Measurements from ENCODE around the gene CNTROB. TPM values are rescaled to one million over a fixed set of nuclear protein-coding genes. Genes with fewer than 3 reads are reported as not detected.
"Not testable (repeated sequence)": the region's sequence is repeated elsewhere in the genome, so short reads cannot be mapped to it uniquely, and the experiment has no call there.

CNTROB gene
- total RNA-seq, 1 experiment from 2014 or later, result 28.7 TPM

DNA sequence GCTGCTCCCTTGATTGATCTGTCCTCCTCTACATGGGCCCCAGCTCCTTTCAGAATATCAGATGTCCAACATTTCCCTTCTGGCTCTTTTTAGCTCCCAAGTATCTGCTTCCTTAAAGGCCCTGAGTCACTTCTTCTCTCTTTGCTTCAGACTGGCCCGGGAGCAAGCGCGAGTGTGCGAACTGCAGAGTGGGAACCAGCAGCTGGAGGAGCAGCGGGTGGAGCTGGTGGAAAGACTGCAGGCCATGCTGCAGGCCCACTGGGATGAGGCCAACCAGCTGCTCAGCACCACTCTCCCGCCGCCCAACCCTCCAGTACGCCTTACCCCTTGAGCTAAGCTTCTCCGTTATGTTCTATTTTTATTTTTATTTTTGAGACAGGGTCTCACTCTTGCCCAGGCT, 12.3 kb downstream of the CNTROB start:
- DNase-seq (ENCODE audit: low read depth), result no peak

DNA sequence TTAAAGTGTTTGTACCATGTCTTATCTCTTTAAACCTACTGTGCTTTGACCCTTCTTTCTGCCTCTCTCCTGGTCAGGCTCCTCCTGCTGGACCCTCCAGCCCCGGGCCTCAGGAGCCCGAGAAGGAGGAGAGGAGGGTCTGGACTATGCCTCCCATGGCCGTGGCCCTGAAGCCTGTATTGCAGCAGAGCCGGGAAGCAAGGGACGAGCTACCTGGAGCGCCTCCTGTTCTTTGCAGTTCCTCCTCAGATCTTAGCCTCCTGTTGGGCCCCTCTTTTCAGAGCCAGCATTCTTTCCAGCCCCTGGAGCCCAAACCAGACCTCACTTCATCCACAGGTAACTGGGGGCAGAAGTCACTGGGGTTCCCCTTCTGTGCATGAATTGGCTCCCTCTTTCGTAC, 13.6 kb downstream of the CNTROB start:
- no peak for DNase-seq (ENCODE audit: low read depth)

DNA sequence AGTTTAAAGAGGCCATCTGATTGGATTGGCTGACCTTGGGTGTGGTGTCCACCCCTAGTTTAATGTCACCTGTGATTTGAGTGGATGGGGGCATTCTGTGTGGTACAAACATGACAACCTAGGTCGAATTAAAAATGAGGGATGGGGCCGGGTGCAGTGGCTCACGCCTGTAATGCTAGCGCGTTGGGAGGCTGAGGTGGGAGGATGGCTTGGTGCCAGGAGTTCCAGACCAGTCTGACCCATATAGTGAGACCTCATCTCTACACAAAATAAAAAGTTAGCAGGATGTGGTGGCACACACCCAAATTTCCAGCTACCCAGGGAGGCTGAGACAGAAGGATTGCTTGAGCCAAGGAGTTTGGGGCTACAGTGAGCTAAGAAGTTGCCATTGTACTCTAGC, 14.4 kb downstream of the CNTROB start:
- no peak for DNase-seq (ENCODE audit: low read depth)

DNA sequence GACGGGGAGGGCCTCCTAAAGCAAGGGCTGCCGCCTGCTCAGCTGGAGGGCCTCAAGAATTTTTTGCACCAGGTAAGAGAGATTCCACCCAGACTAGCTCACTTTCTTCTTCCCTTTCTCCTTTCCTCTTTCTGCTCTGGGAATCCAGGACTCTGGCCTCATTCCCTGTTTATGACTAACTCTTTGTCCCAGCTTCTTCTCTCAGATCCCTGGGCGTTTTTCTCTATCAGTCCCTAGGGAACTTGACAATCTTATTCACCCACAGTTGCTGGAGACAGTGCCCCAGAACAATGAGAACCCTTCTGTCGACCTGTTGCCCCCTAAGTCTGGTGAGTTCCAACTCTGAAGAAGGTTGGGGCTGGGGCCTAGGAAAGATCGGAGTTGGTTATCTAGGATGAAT, 15.6 kb downstream of the CNTROB start:
- DNase-seq (ENCODE audit: low read depth), result no peak

DNA sequence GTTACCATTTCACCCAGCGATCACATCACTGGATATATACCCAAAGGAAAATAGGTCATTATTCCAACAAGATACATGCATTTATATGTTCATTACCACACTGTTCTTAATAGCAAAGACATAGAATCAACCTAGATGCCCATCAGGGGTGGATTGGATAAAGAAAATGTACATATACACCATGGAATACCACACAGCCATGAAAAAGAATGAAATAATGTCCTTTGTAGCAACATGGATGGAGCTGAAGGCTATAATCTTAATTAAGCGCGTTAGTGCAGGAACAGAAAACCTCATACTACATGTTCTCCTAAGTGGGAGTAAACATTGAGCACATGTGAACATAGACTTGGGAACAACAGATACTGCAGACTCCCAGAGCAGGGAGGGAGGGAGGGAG, 18.6 kb downstream of the CNTROB start:
- no peak for DNase-seq (ENCODE audit: low read depth)

DNA sequence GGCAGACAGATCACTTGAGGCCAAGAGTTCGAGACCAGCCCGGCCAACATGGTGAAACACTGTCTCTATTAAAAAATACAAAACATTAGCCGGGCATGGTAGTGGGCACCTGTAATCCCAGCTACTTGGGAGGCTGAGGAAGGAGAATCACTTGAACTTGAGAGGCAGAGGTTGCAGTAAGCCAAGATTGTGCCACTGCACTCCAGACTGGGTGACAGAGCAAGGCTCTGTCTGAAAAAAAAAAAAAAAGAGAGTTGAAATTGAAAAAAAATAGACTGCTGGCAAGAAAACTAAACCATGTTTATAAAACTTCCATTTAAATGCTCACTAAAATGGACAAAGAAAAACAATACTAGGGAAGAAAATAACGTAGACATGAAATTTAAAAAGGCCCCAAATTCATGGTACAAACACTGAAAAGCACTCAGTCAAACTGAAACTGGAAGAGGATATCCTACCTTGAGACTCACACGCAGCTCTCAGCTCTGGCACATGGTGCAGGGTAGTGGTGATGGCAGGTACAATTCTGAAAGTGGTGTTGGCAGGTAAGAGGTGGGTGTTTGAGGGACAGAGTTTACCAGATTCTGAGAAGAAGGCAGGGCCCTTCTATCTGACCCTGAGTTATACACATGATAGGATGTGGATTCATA, 19.3 kb downstream of the CNTROB start:
- DNase-seq (ENCODE audit: low read depth), result no peak

DNA sequence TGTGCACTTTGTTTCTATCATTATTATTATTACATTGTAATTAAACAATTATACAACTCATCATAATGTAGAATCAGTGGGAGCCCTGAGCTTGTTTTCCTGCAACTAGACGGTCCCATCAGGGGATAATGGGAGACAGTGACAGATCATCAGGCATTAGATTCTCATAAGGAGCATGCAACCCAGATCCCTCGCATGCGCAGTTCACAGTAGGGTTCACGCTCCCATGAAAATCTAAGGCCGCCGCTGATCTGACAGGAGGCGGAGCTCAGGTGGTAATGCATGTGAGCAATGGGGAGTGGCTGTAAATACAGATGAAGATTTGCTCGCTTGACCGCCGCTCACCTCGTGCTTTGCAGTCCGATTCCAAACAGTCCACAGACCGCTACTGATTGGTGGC, 21.3 kb downstream of the CNTROB start:
- not testable (repeated sequence) for DNase-seq (ENCODE audit: low read depth)

DNA sequence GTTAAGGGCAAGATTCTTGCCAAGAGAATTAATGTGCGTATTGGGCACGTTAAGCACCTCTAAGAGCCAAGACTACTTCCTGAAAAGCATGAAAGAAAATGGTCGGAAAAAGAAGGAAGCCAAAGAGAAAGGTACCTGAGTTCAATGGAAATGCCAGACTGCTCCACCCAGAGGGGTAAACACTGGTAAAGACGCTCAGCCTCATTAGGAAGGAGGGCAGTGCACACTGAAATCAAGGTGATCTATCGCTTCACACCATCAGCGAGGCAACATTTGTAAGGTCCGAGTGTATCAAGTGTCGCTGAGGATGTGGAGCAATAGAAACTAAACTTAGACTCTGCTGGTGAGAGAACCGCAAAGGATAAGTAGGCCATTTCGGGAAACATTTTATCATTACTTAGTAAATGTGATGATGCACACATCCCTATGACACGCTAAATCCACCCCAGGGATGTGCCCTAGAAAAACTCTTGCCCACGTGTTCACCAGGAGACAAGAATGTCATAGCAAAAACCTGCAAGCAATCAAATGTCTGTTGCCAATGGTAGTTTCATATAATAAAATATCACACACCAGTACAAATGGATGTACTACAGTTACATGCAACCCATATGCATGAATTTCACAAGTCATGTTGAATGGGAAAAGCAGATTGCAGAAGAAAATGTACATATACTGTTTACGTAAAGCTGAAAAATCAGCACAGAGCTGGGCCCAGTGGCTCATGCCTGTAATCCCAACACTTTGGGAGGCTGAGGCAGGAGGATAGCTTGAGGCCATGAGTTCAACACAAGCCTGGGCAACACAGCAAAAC, 23.6 kb downstream of the CNTROB start:
- no peak for DNase-seq (ENCODE audit: low read depth)

DNA sequence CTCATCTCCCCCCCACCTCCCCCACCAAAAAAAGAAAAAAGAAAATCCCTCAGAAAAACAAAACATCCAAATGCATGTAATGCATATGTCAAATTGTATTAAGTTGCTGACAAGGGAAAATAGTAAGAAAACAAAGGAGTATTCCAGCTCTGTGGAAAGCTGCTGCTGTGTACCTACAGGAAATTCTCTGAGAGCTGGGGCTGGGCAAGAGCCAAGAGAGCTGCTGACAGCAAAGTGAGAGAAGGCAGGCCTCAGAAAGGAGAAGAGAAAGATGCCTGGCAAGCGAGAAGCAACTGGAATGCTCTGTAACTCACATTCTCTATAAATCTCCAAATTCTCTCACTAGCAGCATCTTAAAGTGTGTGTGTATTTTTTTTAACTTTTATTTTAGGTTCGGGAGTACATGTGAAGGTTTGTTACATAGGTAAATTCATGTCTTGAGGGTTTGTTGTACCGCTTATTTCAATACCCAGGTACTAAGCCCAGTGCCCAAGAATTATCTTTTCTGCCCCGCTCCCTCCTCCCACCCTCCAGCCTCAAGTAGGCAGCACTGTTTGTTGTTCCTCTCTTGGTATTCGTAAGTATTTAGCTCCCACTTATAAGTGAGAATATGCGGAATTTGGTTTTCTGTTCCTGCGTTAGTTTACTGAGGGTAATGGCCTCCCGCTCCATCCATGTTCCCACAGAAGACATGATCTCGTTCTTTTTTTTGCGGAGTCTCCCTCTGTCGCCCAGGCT, 24.4 kb downstream of the CNTROB start:
- DNase-seq (ENCODE audit: low read depth), result no peak

DNA sequence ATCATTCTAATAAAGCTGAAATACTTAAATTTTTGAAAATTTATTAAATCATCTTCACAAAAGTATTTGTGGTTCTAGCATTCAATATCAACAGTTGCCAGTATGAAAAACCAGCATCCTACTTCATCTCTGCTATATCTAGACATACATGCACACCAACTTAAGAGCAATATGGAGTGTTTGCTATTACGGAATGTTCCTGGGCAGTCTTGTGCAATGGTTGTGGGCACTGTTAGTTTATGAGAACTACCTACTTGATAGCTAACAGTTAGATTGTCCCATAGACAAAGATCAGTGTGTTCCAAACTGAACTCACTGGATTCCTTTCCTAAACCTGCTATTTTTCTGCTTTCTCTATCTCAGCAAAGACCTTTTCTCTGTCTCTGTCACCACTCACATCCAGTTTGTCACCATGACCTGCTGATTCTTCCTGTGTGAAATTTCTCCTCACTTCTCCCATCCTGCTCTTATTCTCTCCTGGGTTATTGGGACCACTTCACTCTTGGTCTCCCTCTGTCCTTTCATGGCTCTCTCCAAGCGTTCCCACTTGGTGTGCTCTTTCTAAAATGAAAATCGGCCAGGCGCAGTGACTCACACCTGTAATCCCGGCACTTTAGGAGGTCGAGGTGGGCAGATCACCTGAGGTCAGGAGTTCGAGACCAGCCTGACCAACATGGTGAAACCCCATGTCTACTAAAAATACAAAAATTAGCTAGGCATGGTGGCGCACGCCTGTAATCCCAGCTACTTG, 27.7 kb downstream of the CNTROB start:
- DNase-seq (ENCODE audit: low read depth), result no peak

DNA sequence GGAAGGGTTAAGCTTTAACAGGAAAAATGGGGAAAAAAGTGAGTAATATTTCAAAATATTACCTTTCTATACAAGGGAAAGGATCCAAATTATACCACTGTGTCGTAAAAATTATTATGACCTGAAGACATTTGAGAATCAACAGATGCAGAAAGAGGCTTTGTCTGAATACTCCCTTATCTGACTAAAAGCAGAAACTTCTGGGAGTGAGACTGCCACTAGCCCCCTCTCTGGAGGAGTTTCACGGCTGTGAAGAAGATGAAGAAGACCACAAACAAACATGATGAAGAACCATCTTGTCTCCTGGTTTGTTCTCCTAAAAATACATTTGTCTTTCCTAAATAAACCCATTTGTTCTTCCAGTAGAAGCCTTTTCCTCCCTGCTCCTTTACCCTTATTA, 29.4 kb downstream of the CNTROB start:
- DNase-seq (ENCODE audit: low read depth), result no peak

DNA sequence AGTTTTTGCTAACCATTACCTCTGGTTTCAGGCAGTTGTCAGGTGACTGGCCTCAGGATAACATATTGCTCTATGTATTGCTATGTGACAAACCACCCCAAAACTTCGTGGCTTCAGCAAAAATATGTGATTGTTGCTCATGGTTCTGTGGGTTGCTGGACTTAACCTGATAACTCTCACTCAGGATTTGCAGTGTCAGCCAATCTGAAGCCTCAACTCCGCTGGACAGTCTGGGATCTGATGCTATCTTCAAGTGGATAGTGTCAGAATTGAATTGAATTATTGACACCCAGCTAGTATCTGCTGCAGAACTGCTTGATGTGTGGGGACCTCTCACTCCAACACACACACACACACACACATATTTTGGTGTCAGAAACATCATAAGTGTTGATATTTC, 35.7 kb downstream of the CNTROB start:
- no peak for DNase-seq (ENCODE audit: low read depth)

DNA sequence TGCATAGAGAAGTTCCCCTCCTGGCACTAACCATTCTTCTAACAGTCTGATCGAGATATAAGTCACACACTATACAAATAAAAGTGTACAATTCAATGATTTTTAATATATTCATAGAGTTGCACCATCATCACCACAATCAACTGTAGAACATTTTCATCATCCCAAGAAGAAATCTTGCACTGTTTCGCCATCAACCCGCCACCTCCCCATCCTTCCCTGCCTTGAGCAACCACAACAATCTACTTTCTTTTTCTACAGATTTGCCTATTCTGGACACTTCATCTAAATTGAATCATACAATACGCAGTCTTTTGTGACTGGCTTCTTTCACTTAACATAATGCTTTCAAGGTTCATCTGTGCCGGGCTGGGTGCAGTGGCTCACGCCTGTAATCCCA, 37.4 kb downstream of the CNTROB start:
- DNase-seq (ENCODE audit: low read depth), result no peak

DNA sequence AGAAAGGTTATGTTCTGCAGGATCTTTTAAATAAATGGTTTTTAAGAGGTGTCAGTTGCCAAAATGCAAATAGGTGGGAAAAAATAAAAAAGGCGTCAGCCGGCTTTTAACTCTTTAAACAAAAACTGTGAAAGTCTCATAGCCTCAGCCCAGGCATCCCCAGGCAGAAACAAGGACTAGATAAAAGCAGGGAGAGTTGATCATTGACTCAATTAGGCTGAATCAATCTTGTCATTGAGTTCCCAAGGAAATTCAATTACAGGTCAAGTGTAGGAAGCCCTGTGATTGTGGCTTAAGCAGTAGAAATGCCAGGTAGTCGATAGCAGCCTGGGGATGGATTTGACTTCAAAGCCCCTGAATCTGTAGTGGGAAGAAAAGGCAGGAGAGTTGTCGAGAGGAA, 39.6 kb downstream of the CNTROB start:
- no peak for DNase-seq (ENCODE audit: low read depth)

DNA sequence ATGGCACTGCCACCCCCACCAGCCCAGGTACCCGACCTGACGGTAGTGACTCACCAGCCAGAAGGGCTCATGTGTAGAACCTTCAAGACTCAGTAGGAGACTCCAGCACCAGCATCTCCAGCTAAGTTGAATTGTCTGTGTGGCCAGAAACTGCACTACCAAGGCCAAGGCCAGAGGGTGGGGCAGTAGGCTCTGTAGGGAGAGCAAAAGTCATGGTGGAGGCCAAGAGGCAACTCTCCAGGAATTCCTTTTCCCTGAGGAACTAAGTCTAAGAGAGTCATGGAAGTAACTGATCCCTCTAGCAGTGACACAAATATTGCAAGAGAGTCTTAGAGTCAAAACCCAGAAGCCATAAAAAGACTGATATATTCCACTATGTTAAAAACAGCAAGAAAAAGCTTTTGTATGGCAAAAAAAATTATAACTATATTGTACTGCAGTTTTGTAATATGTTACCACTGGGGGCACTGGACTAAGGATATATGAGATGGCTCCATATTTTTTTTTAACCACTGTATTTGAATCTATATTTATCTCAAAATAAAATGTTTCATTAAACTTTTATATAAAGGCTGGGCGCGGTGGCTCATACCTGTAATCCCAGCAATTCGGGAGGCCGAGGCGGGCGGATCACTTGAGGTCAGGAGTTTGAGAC, 40.3 kb downstream of the CNTROB start:
- DNase-seq (ENCODE audit: low read depth), result no peak

DNA sequence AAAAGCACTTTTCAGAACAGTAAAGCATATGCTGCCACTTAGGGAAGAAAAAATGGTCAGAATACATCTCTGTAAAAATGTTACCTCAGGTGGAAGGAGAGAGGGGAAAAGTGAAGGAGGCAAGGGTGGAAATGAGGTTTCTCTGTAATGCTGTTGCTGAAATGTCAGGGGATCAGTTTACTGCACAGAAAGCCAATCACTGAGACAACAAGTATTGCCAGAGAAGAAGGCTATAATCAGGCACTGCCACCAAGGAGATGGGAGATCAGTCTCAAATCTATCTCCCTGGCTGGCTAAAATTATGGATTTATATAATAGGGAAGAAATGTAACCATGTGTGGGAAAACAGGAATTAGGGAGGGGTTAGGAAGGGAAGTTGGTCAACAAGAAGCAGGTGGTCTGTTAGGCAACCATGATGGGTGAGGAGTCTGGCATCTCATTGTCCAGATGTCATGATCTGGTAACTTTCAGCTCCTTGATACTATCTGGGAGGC, 42.7 kb downstream of the CNTROB start:
- no peak for DNase-seq (ENCODE audit: low read depth)

DNA sequence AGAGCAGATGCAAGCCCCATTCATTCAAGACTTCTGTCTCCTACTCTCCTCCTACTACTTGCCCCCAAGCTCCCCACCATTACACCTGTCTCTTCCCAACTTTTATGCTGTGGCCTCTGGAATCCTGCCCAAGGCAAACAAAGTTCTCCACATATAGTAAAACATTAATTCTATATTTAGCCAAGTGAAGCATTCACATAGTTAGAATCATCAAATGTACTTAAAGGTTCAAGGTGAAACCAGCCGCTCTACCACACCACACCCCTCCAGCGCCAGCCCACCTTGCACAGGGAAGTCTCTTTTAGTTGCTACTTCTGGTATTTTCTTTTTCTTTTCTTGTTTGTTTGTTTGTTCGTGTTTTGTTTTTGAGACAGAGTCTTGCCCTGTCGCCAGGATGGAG, 45.0 kb downstream of the CNTROB start:
- DNase-seq (ENCODE audit: low read depth), result no peak

DNA sequence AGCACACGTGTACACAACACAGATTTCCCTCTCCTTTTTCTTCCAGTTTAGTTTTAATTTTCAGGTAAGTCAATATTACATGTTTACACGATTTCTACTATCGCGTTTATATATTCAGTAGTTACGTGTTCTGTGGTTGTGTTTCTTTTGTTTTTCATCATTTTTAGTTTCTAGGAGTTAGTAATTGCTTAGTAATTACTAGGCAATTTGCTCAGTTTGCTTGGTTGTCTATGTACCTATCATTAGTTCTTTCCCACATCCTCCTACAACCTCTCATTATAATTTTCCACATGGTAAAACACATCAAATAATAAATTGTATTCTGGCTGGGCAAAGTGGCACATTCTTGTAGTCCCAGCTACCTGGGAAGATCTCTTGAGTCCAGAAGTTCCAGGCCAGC, 45.8 kb downstream of the CNTROB start:
- DNase-seq (ENCODE audit: low read depth), result no peak

DNA sequence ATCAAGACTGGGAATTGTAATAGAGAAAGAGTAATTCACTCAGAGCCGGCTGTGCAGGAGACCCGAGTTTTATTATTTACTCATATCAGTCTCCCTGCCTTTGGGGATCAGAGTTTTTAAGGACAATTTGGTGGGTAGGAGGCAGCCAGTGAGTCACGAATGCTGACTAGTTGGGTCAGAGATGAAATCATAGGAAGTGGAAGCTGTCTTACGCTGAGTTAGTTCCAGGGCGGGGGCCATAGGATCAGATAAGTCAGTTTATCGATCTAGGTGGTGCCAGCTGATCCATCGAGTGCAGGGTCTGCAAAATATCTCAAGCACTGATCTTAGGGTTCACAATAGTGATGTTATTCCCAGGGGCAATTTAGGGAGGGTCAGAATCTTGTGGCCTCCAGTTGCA, 50.2 kb downstream of the CNTROB start:
- DNase-seq (ENCODE audit: low read depth), result peak; percentile 77

DNA sequence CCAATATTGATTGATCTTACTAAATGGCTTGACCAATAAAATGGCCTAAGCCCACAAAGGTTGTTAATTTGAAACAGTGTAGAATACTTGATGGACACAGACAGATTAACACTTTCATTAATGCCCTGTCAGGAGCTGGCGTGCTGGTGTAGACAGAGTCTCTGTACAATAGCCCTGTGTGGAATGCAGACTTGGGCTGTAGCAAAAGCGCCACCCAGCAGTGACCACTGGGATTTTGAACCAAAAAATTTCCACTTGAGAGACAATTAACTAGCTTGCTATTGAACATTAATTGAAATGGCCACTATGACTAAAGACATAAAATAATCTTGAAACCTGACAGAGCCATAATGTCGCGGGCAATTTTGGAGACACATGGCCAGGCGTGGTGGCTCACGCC, 50.7 kb downstream of the CNTROB start:
- peak; percentile 41 for DNase-seq (ENCODE audit: low read depth)

DNA sequence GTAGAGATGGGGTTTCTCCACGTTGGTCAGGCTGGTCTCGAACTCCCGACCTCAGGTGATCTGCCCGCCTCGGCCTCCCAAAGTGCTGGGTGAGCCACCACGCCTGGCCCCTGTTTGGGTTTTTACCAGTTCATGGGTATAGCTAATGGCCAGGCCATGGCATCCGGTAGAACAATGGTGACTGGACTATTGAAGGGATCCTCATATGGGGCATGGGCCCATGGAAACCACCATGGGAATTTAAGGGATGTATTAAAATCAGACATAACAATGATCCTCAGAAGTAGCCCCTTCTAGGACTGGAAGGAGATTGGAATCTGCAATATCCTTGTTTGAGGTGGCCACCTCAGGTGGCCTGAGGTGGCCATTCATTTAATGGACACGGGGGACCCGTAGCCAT, 52.9 kb downstream of the CNTROB start:
- DNase-seq (ENCODE audit: low read depth), result no peak

All from HT1080 (cell line).